A673 (cell line): ENCODE measurements around the gene TMEM236.

Experiments used
- EZH2 ChIP-seq: fragments of 200-600 bp; sonication (generic); IDR thresholded peaks from 2 replicates; pipeline ENCODE4 v1.6.1; 2017; ENCODE audit warnings: borderline replicate concordance, low read depth, mild to moderate bottlenecking, mixed read lengths, antibody characterized with exemption, low read length; ENCODE audit not compliant: poor library complexity, severe bottlenecking
- TF ChIP-seq, protein P1 (sequence below): fragments of 300-800, 200-600 bp; sonication (generic); conservative IDR thresholded peaks from 2 replicates; pipeline ENCODE4 v1.5.1; 2017; ENCODE audit warnings: low read depth, mild to moderate bottlenecking, antibody characterized with exemption, low read length, moderate library complexity, mixed read lengths

DNA sequence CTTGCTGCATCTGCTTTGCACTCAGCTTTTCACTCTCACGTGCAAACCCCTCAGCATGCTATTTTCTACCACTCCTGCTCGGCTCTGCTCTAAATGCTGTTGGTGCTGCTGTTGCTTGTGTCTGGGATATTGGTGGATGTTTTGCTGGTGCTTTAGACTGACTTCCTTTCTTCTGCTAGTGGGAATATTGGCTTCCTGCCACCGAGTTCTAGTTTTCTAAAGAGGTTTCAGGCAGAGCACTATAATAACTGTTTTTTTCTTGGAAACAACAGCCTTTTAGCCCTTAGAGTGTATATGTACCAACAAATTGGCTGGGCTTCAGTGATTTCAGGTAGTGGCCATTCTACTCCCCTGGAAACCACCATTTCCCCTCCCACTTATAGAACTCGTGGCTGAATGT, 27.8 kb downstream of the TMEM236 start:
- TF ChIP-seq, protein P1, sequence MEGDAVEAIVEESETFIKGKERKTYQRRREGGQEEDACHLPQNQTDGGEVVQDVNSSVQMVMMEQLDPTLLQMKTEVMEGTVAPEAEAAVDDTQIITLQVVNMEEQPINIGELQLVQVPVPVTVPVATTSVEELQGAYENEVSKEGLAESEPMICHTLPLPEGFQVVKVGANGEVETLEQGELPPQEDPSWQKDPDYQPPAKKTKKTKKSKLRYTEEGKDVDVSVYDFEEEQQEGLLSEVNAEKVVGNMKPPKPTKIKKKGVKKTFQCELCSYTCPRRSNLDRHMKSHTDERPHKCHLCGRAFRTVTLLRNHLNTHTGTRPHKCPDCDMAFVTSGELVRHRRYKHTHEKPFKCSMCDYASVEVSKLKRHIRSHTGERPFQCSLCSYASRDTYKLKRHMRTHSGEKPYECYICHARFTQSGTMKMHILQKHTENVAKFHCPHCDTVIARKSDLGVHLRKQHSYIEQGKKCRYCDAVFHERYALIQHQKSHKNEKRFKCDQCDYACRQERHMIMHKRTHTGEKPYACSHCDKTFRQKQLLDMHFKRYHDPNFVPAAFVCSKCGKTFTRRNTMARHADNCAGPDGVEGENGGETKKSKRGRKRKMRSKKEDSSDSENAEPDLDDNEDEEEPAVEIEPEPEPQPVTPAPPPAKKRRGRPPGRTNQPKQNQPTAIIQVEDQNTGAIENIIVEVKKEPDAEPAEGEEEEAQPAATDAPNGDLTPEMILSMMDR: no peak
- TF ChIP-seq EZH2: no peak
